ENCODE results near the gene CUX1. TPM values are rescaled to one million over a fixed set of nuclear protein-coding genes. Genes with fewer than 3 reads are reported as not detected.

Gene CUX1
- total RNA-seq, 1 experiment from 2014 or later, result 64.3 TPM

GRCh38 chr7:102285540-102286236 lies 468.3 kb downstream of the CUX1 start:
- H3K4me3 Mint-ChIP-seq, result peak overlapping the region; percentile 37
- no peak overlapping the region for H3K27ac Mint-ChIP-seq
- H3K9me3 Mint-ChIP-seq, result no peaks in the 10 kb centered on the region
- peaks cover 12% of the 10 kb centered on the region for H3K4me1 Mint-ChIP-seq
- ATAC-seq, result no peak
- H3K27me3 Mint-ChIP-seq (ENCODE audit: low read depth), result peaks cover 10% of the 10 kb centered on the region
- no peak for DNase-seq (ENCODE audit: low spot score)
- 0 out of 2 replicates have a peak, but pooled peaks have one; percentile 28 for TF ChIP-seq NR2C2 (CRISPR knock-in tag; IDR thresholded peaks at IDR 0.05)
- TF ChIP-seq KAT7 (CRISPR knock-in tag; IDR thresholded peaks at IDR 0.05; ENCODE audit: borderline replicate concordance), result no peak
- TF ChIP-seq ZMAT4 (CRISPR knock-in tag; IDR thresholded peaks at IDR 0.05), result no peak
- ChIA-PET CTCF (interaction anchor here (1.2 to 1.6 kb wide), 2 partner anchors 15 to 111 kb away, joined by 3 read pairs; partner anchors contain the start of gene PRKRIP1), POLR2A (no interaction called here)
- no peaks in the 10 kb centered on the region for H3K36me3 Mint-ChIP-seq

- POLR2A ChIA-PET, result no interaction called here
- H3K36me3 Mint-ChIP-seq, result no peaks in the 10 kb centered on the region
- peak; percentile 41 for ATAC-seq
Observed at GRCh38 chr7:102286237-102287110, 469.0 kb downstream of the CUX1 start, which contains the start of gene SH2B2. SH2B2 (plus strand) TSS chr7:102286868; CDS start chr7:102300551, 13,683 bp downstream.

GRCh38 chr7:102287111-102287980 lies 469.9 kb downstream of the CUX1 start:
- CTCF ChIA-PET, result interaction anchor here (0.5 to 2.8 kb wide), 15 partner anchors 8 to 775 kb away, joined by 3 to 13 read pairs (median 4); no protein-coding TSS in a partner anchor
- peak; percentile 48 for DNase-seq (ENCODE audit: low spot score)
- Mint-ChIP-seq H3K36me3 (no peaks in the 10 kb centered on the region), H3K4me1 (peaks cover 16% of the 10 kb centered on the region), H3K27me3 (ENCODE audit: low read depth) (peaks cover 10% of the 10 kb centered on the region), H3K4me3 (peak overlapping the region; percentile 61), H3K27ac (no peak overlapping the region), H3K9me3 (no peaks in the 10 kb centered on the region)
- ATAC-seq, result peak; percentile 34
- POLR2A ChIA-PET, result interaction anchor here (1.2 kb wide), 1 partner anchor 14 kb away, joined by 3 read pairs; no protein-coding TSS in a partner anchor
- TF ChIP-seq KAT7 (CRISPR knock-in tag; IDR thresholded peaks at IDR 0.05; ENCODE audit: borderline replicate concordance) (peak; percentile 15; the same call in 1 of the 2 replicates), TP53 (CRISPR knock-in tag; IDR thresholded peaks at IDR 0.05) (0 out of 2 replicates have a peak, but pooled peaks have one; percentile 3), ZNF396 (CRISPR knock-in tag; IDR thresholded peaks at IDR 0.05; ENCODE audit: borderline replicate concordance) (no peak), CREB1 (CRISPR knock-in tag; IDR thresholded peaks at IDR 0.05) (no peak), MAX (CRISPR knock-in tag; IDR thresholded peaks at IDR 0.05) (peak; percentile 59), CBFB (CRISPR knock-in tag; IDR thresholded peaks at IDR 0.05; ENCODE audit: low read depth) (0 out of 2 replicates have a peak, but pooled peaks have one; percentile 45), SP1 (CRISPR knock-in tag; conservative IDR thresholded peaks at IDR 0.05) (peak; percentile 44; the same call in 1 of the 2 replicates), ZBTB21 (CRISPR knock-in tag; IDR thresholded peaks at IDR 0.05; ENCODE audit: borderline replicate concordance) (0 out of 2 replicates have a peak, but pooled peaks have one; percentile 44), STAT6 (CRISPR knock-in tag; conservative IDR thresholded peaks at IDR 0.05; ENCODE audit: low read depth) (0 out of 2 replicates have a peak, but pooled peaks have one; percentile 67), ZNF263 (CRISPR knock-in tag; IDR thresholded peaks at IDR 0.05; ENCODE audit: low read depth) (no peak; the same call in 1 of the 2 replicates), MYBL2 (CRISPR knock-in tag; IDR thresholded peaks at IDR 0.05) (no peak), JUN (CRISPR knock-in tag; IDR thresholded peaks at IDR 0.05) (no peak), SMAD3 (CRISPR knock-in tag; IDR thresholded peaks at IDR 0.05; ENCODE audit: borderline replicate concordance) (no peak)

More at GRCh38 chr7:102286237-102287110, 469.0 kb downstream of the CUX1 start, which contains the start of gene SH2B2:
- peak; percentile 51 for DNase-seq (ENCODE audit: low spot score)
- 0 out of 2 replicates have a peak, but pooled peaks have one; percentile 17 for TF ChIP-seq TP53 (CRISPR knock-in tag; IDR thresholded peaks at IDR 0.05)
- TF ChIP-seq ATF6 (CRISPR knock-in tag; IDR thresholded peaks at IDR 0.05), result no peak
- peak; percentile 83 for TF ChIP-seq MAX (CRISPR knock-in tag; IDR thresholded peaks at IDR 0.05)
- peak; percentile 83; the same call in 1 of the 2 replicates for TF ChIP-seq KAT7 (CRISPR knock-in tag; IDR thresholded peaks at IDR 0.05; ENCODE audit: borderline replicate concordance)
- TF ChIP-seq ZBTB21 (CRISPR knock-in tag; IDR thresholded peaks at IDR 0.05; ENCODE audit: borderline replicate concordance), result peak; percentile 48; the same call in 1 of the 2 replicates
- no peak for TF ChIP-seq ZNF317 (CRISPR knock-in tag; IDR thresholded peaks at IDR 0.05; ENCODE audit: borderline replicate concordance, low read depth)
- H3K4me3 Mint-ChIP-seq, result peak within 1 kb of the TSS; percentile 61
- H3K9me3 Mint-ChIP-seq, result no peaks in the 10 kb centered on the region
- H3K27ac Mint-ChIP-seq, result no peak within 1 kb of the TSS
- H3K27me3 Mint-ChIP-seq (ENCODE audit: low read depth), result peaks cover 10% of the 10 kb centered on the region
- peaks cover 15% of the 10 kb centered on the region for H3K4me1 Mint-ChIP-seq
- CTCF ChIA-PET, result interaction anchor here (0.9 to 2.8 kb wide), 6 partner anchors 9 to 77 kb away, joined by 3 to 13 read pairs (median 7); no protein-coding TSS in a partner anchor
